ENCODE measurements around the gene CLEC4F. TPM values are rescaled to one million over a fixed set of nuclear protein-coding genes. Genes with fewer than 3 reads are reported as not detected.

The CLEC4F gene
- total and polyA plus RNA-seq, 2 donors (not counting 1 experiment from before 2014, with no cell fraction given): not detected

- Histone ChIP-seq H3K9me3 (ENCODE audit: control extremely low read depth in 1 of 3, control insufficient read depth in 2 of 3, insufficient read depth in 1 of 3, low read length in 2 of 3) (no peaks in the 10 kb centered on the region), H3K27me3 (replicated peaks in 1 of 4; ENCODE audit: control extremely low read depth in 1 of 4, control insufficient read depth in 3 of 4, insufficient read depth in 4 of 4, low read length in 3 of 4) (peaks cover 0 to 6% (median 0%) of the 10 kb centered on the region in 4 experiments), H4K20me1 (ENCODE audit: control insufficient read depth, insufficient read depth, low read length, poor library complexity, severe bottlenecking) (no peaks in the 10 kb centered on the region), H3K9ac (ENCODE audit: low read length) (no peak overlapping the region), H3K79me2 (ENCODE audit: control insufficient read depth, insufficient read depth, low read length) (no peaks in the 10 kb centered on the region), H3K36me3 (replicated peaks in 1 of 2; ENCODE audit: control extremely low read depth in 1 of 2, control insufficient read depth in 1 of 2, extremely low read depth in 1 of 2, insufficient read depth in 2 of 2, low read length in 1 of 2) (no peaks in the 10 kb centered on the region), H3K4me2 (replicated peaks; ENCODE audit: low read depth, low read length, poor library complexity, severe bottlenecking) (no peak overlapping the region), H3K4me3 (ENCODE audit: control extremely low read depth in 1 of 5, extremely low read depth in 1 of 5, insufficient read depth in 1 of 5, low read depth in 2 of 5, low read length in 4 of 5) (no peak overlapping the region), H2AFZ (ENCODE audit: insufficient read depth, low read depth, low read length, poor library complexity, severe bottlenecking) (no peak overlapping the region), H3K27ac (ENCODE audit: low read length in 2 of 2) (no peak overlapping the region), H3K4me1 (ENCODE audit: control insufficient read depth in 2 of 2, insufficient read depth in 2 of 2, low read length in 2 of 2) (no peaks in the 10 kb centered on the region)
- ATAC-seq (ENCODE audit: low read depth) (no peak), DNase-seq (no peak)
- Mint-ChIP-seq H3K27ac (no peak overlapping the region), H3K4me3 (no peak overlapping the region), H3K27me3 (peaks cover 38% of the 10 kb centered on the region), H3K9me3 (ENCODE audit: insufficient read depth) (no peaks in the 10 kb centered on the region), H3K4me1 (no peaks in the 10 kb centered on the region)
- WGBS (ENCODE audit: insufficient coverage): no CpG with 5 or more reads among the region's 1 CpG
- POLR2A ChIA-PET: no interaction called here
- TF ChIP-seq EZH2 (IDR thresholded peaks at IDR 0.05; ENCODE audit: borderline replicate concordance, insufficient read depth, low read depth, low read length, poor library complexity, severe bottlenecking) (no peak), CTCF (IDR thresholded peaks at IDR 0.05) (no peak)
- CTCF ChIA-PET: no interaction called here
- intact Hi-C loops (cut with micrococcal nuclease): no loop called here
These were observed 9.5 kb upstream of the CLEC4F start for GRCh38 chr2:70829916-70830315.

- TF ChIP-seq EZH2 (IDR thresholded peaks at IDR 0.05; ENCODE audit: borderline replicate concordance, insufficient read depth, low read depth, low read length, poor library complexity, severe bottlenecking) (no peak), CTCF (IDR thresholded peaks at IDR 0.05) (no peak)
- no peak overlapping the region for H3K9ac ChIP-seq (ENCODE audit: low read length)
- no peak overlapping the region for H2AFZ ChIP-seq (ENCODE audit: insufficient read depth, low read depth, low read length, poor library complexity, severe bottlenecking)
- H3K4me3 ChIP-seq (ENCODE audit: control extremely low read depth in 1 of 5, extremely low read depth in 1 of 5, insufficient read depth in 1 of 5, low read depth in 2 of 5, low read length in 4 of 5): no peak overlapping the region
- H3K79me2 ChIP-seq (ENCODE audit: control insufficient read depth, insufficient read depth, low read length): no peaks in the 10 kb centered on the region
- ChIA-PET CTCF (no interaction called here), POLR2A (no interaction called here)
- no peaks in the 10 kb centered on the region for H3K9me3 Mint-ChIP-seq (ENCODE audit: insufficient read depth)
- intact Hi-C loops (cut with micrococcal nuclease): no loop called here
- no peaks in the 10 kb centered on the region for H4K20me1 ChIP-seq (ENCODE audit: control insufficient read depth, insufficient read depth, low read length, poor library complexity, severe bottlenecking)
- 51% methylated on average over 6 of the region's 6 CpGs for WGBS (ENCODE audit: insufficient coverage)
- ATAC-seq (ENCODE audit: low read depth) (no peak), DNase-seq (no peak)
- no peak overlapping the region for H3K27ac ChIP-seq (ENCODE audit: low read length in 2 of 2)
- H3K4me1 Mint-ChIP-seq: no peaks in the 10 kb centered on the region
- no peak overlapping the region for H3K4me2 ChIP-seq (replicated peaks; ENCODE audit: low read depth, low read length, poor library complexity, severe bottlenecking)
- H3K27ac Mint-ChIP-seq: no peak overlapping the region
- no peaks in the 10 kb centered on the region for H3K4me1 ChIP-seq (ENCODE audit: control insufficient read depth in 2 of 2, insufficient read depth in 2 of 2, low read length in 2 of 2)
- H3K27me3 ChIP-seq (replicated peaks in 1 of 4; ENCODE audit: control extremely low read depth in 1 of 4, control insufficient read depth in 3 of 4, insufficient read depth in 4 of 4, low read length in 3 of 4): peaks cover 0 to 3% (median 0%) of the 10 kb centered on the region in 4 experiments
- H3K9me3 ChIP-seq (ENCODE audit: control extremely low read depth in 1 of 3, control insufficient read depth in 2 of 3, insufficient read depth in 1 of 3, low read length in 2 of 3): no peaks in the 10 kb centered on the region
- H3K4me3 Mint-ChIP-seq: no peak overlapping the region
- peaks cover 40% of the 10 kb centered on the region for H3K27me3 Mint-ChIP-seq
- H3K36me3 ChIP-seq (replicated peaks in 1 of 2; ENCODE audit: control extremely low read depth in 1 of 2, control insufficient read depth in 1 of 2, extremely low read depth in 1 of 2, insufficient read depth in 2 of 2, low read length in 1 of 2): no peaks in the 10 kb centered on the region
These were observed 8.8 kb upstream of the CLEC4F start for GRCh38 chr2:70828914-70829824.

All from B cell (primary cell).